Body of pancreas (tissue), 4 donors: ENCODE results near the gene CFAP46.

Experiments
- CTCF ChIP-seq, 7 experiments: fragments of 450-650 bp in 4 of 7; fragments of 200-600 bp in 3 of 7; sonication (generic) in 3 of 7; IDR thresholded peaks; one replicate each; pipeline ENCODE4 v1.5.1; 2016 to 2019; ENCODE audit warnings: antibody characterized with exemption in 7 of 7
- POLR2A ChIP-seq, 3 donors: fragments of 450-650 bp; IDR thresholded peaks; one replicate each; pipeline ENCODE4 v1.6.1; 2016; ENCODE audit warnings: antibody characterized with exemption in 3 of 3, mild to moderate bottlenecking in 2 of 3

- TF ChIP-seq CTCF (IDR thresholded peaks at IDR 0.05) (no peak), POLR2A (IDR thresholded peaks at IDR 0.05) (no peak)
These were observed 23.2 kb upstream of the CFAP46 start for GRCh38 chr10:132965411-132966057.
